Inflammatory macrophage (primary cell): Measurements from ENCODE around the gene AIFM2.
A peak's percentile ranks its signal among the peaks of the same experiment; 100 is the strongest.
"Not testable (repeated sequence)": the region's sequence is repeated elsewhere in the genome, so short reads cannot be mapped to it uniquely, and the experiment has no call there.

Experiments
- DNase-seq, 2 donors: peaks; one replicate each; pipeline ENCODE4 v3.0.0-alpha.2; 2020 to 2022

AIFM2 gene

GRCh38 chr10:70145666-70146488, 13.3 kb upstream of the AIFM2 start:
- peak; percentile 59 to 79 for DNase-seq

- no peak for DNase-seq
Observed at GRCh38 chr10:70145166-70145665, 12.6 kb upstream of the AIFM2 start.

- DNase-seq: no peak
Observed at GRCh38 chr10:70144372-70145110, 11.9 kb upstream of the AIFM2 start.

- no peak for DNase-seq
Observed at GRCh38 chr10:70142555-70142954, 9.9 kb upstream of the AIFM2 start.

GRCh38 chr10:70140297-70140696, 7.7 kb upstream of the AIFM2 start:
- no peak for DNase-seq

GRCh38 chr10:70139997-70140250, 7.3 kb upstream of the AIFM2 start:
- DNase-seq: no peak

- no peak for DNase-seq
Observed at GRCh38 chr10:70139151-70139996, 6.7 kb upstream of the AIFM2 start.

- DNase-seq: no peak
Observed at GRCh38 chr10:70137927-70138883, 5.6 kb upstream of the AIFM2 start.

- DNase-seq: no peak
Observed at GRCh38 chr10:70137135-70137534, 4.5 kb upstream of the AIFM2 start.

- no peak for DNase-seq
Observed at GRCh38 chr10:70135684-70136083, 3.1 kb upstream of the AIFM2 start.

- DNase-seq: no peak
Observed at GRCh38 chr10:70135046-70135445, 2.4 kb upstream of the AIFM2 start.

GRCh38 chr10:70131560-70131937, 1.1 kb downstream of the AIFM2 start:
- DNase-seq: no peak

- peak; percentile 86 to 89 for DNase-seq
Observed at GRCh38 chr10:70130878-70131559, 1.6 kb downstream of the AIFM2 start.

GRCh38 chr10:70126700-70127395, 5.8 kb downstream of the AIFM2 start:
- DNase-seq: no peak

GRCh38 chr10:70125918-70126552, 6.6 kb downstream of the AIFM2 start:
- no peak for DNase-seq

GRCh38 chr10:70124918-70125317, 7.7 kb downstream of the AIFM2 start:
- DNase-seq: no peak

GRCh38 chr10:70124415-70124814, 8.2 kb downstream of the AIFM2 start:
- DNase-seq: no peak

GRCh38 chr10:70123817-70124216, 8.8 kb downstream of the AIFM2 start:
- DNase-seq: no peak

- DNase-seq: not testable (repeated sequence)
Observed at GRCh38 chr10:70123166-70123565, 9.5 kb downstream of the AIFM2 start.

GRCh38 chr10:70122742-70123141, 9.9 kb downstream of the AIFM2 start:
- no peak for DNase-seq
